K562 (cell line): ENCODE data around the gene UBE2I. TPM values are rescaled to one million over a fixed set of nuclear protein-coding genes. Genes with fewer than 3 reads are reported as not detected.

Experiments
- ATF7 ChIP-seq: fragments of 450-650 bp; IDR thresholded peaks from 2 replicates; pipeline ENCODE4 v1.7.1; 2014; ENCODE audit warnings: mild to moderate bottlenecking, moderate library complexity
- CSDE1 ChIP-seq, 2 experiments: fragments of 450-650 bp; IDR thresholded peaks; 2 replicates each; pipeline ENCODE4 v1.6.1; 2016; ENCODE audit warnings: mild to moderate bottlenecking in 1 of 2
- EGR1 ChIP-seq: fragments of 450-650 bp; conservative IDR thresholded peaks from 2 replicates; pipeline ENCODE4 v1.6.1; 2017; ENCODE audit warnings: mild to moderate bottlenecking
- MCM7 ChIP-seq, 2 experiments: fragments of 450-650 bp; IDR thresholded peaks; 2 replicates each; pipeline ENCODE4 v1.6.1; 2016 to 2018
- MITF ChIP-seq: IDR thresholded peaks from 2 replicates; pipeline ENCODE4 v1.6.1; 2014; ENCODE audit warnings: antibody characterized with exemption
- MTA2 ChIP-seq: fragments of 450-650 bp; IDR thresholded peaks from 2 replicates; pipeline ENCODE4 v1.6.1; 2016; ENCODE audit warnings: low read depth
- NONO ChIP-seq, 2 experiments: fragments of 200-400 bp in 1 of 2; fragments of 450-650 bp in 1 of 2; formaldehyde crosslinking in 1 of 2; IDR thresholded peaks; 2 replicates each; pipeline ENCODE4 v1.6.1; 2017; ENCODE audit warnings: low read depth in 2 of 2, mild to moderate bottlenecking in 2 of 2, moderate library complexity in 2 of 2, low read length in 1 of 2
- NR2C1 ChIP-seq, 2 experiments: fragments of 450-650 bp; IDR thresholded peaks; 2 replicates each; pipeline ENCODE4 v1.6.1; 2017; ENCODE audit warnings: mild to moderate bottlenecking in 2 of 2, antibody characterized with exemption in 1 of 2, inconsistent platforms in 1 of 2, missing compliant biosample characterization in 1 of 2, missing genetic modification characterization in 1 of 2
- NR2F6 ChIP-seq: fragments of 450-650 bp; formaldehyde crosslinking; IDR thresholded peaks from 2 replicates; pipeline ENCODE4 v1.4.0; 2020; ENCODE audit warnings: mild to moderate bottlenecking
- SFPQ ChIP-seq: fragments of 200-400 bp; formaldehyde crosslinking; IDR thresholded peaks from 2 replicates; pipeline ENCODE4 v1.6.1; 2017; ENCODE audit warnings: mild to moderate bottlenecking, low read depth, low read length, moderate library complexity
- ZNF318 ChIP-seq, 2 experiments: fragments of 450-650 bp; IDR thresholded peaks; 2 replicates each; pipeline ENCODE4 v1.6.1; 2016; ENCODE audit warnings: mild to moderate bottlenecking in 2 of 2, borderline replicate concordance in 1 of 2, low read depth in 1 of 2, moderate library complexity in 1 of 2
- ZNF76 ChIP-seq: fragments of 250-450 bp; sonication (Bioruptor Pico); IDR thresholded peaks from 2 replicates; pipeline ENCODE4 v1.4.0; 2020; ENCODE audit warnings: mild to moderate bottlenecking, moderate library complexity, borderline replicate concordance
- polyA plus RNA-seq, 8 experiments: library from polyadenylated mRNA; depleted of rRNA in 4 of 8; stranded (reverse) in 5 of 8; unstranded in 3 of 8; fragments of >200 nt; fragmentation: Nextera tagmentation in 2 of 8; fragmentation: Illumina TruSeq in 1 of 8; extraction: Ambion mirVana in 2 of 8; extraction: Trizol in 1 of 8; gene quantifications; 2 replicates each; pipeline versions ENCODE4 v1.2.1 to v1.2.3, GENCODE V29; 2011 to 2014; ENCODE audit warnings: inconsistent platforms in 1 of 8, missing spikeins in 1 of 8
- total RNA-seq, 7 experiments: library from RNA; depleted of rRNA in 6 of 7; stranded (reverse); fragments of >200 nt in 6 of 7; fragmentation: Illumina TruSeq in 2 of 7; extraction: Trizol in 2 of 7; gene quantifications; 2 replicates each; pipeline versions ENCODE4 v1.2.1 to v1.2.3, GENCODE V29; 2011 to 2021; ENCODE audit warnings: low replicate concordance in 1 of 7

Gene UBE2I
- total and polyA plus RNA-seq, 9 of the 15 experiments (the other 6 are each of a cell fraction or from before 2014, with no cell fraction given) = 36.6 to 254 (median 104) TPM

- no peak for TF ChIP-seq NR2F6
- TF ChIP-seq MCM7 (IDR thresholded peaks at IDR 0.05) = no peak
- TF ChIP-seq NONO (IDR thresholded peaks at IDR 0.05; ENCODE audit: low read depth in 2 of 2, low read length in 1 of 2) = no peak
- peak; percentile 49 for TF ChIP-seq ATF7
- TF ChIP-seq NR2C1 (IDR thresholded peaks at IDR 0.05) = peak; percentile 39; the same call in 1 of the 2 replicates
- no peak; the same call in none of the 2 replicates for TF ChIP-seq NR2C1 (tag; IDR thresholded peaks at IDR 0.05)
- TF ChIP-seq SFPQ = no peak
- TF ChIP-seq CSDE1 (IDR thresholded peaks at IDR 0.05) = no peak
- no peak for TF ChIP-seq ZNF318 (IDR thresholded peaks at IDR 0.05; ENCODE audit: borderline replicate concordance in 1 of 2, low read depth in 1 of 2)
- no peak for TF ChIP-seq ZNF76 (CRISPR knock-in tag)
- no peak for TF ChIP-seq MTA2
- TF ChIP-seq EGR1 = peak; percentile 77
- TF ChIP-seq MITF = peak; percentile 16; the same call in 1 of the 2 replicates
Measured at GRCh38 chr16:1299012-1299867, 10.2 kb upstream of the UBE2I start (continued).
